Measurements from ENCODE around the gene ELN.

DNA sequence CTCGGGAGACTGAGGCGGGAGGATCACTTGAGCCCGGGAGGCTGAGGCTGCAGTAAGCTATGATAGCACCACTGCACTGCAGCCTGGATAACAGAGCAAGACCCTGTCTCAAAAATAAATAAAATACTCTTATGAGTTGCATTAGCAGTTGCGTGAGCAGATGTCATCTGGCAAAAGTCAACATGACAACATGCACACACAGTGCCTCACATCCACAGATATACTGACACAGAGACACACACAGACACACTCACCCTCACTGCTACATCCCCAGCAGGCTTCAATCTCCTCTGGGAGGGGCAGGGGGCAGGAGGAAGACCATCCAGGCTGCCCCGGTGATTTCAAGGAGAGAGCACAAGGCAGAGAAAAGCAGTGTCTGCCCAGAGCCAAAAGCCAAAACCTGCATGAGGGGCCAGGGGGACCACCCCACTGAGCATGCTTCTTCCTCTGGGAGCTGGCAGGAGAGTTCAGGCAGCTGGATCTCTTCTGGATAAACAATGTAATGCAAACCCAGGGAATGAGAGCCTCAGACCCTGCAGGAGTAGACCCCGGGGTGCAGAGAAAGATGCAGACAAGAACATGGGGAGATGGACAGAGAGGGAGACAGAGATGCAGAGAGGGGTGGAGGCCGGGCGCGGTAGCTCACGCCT lies 9.6 kb upstream of the ELN start:
- TF ChIP-seq POLR2A (IDR thresholded peaks at IDR 0.05; ENCODE audit: extremely low read depth, insufficient read length) (no peak), MYC (IDR thresholded peaks at IDR 0.05; ENCODE audit: low read depth, low read length) (no peak)
- TF ChIP-seq, protein P1, sequence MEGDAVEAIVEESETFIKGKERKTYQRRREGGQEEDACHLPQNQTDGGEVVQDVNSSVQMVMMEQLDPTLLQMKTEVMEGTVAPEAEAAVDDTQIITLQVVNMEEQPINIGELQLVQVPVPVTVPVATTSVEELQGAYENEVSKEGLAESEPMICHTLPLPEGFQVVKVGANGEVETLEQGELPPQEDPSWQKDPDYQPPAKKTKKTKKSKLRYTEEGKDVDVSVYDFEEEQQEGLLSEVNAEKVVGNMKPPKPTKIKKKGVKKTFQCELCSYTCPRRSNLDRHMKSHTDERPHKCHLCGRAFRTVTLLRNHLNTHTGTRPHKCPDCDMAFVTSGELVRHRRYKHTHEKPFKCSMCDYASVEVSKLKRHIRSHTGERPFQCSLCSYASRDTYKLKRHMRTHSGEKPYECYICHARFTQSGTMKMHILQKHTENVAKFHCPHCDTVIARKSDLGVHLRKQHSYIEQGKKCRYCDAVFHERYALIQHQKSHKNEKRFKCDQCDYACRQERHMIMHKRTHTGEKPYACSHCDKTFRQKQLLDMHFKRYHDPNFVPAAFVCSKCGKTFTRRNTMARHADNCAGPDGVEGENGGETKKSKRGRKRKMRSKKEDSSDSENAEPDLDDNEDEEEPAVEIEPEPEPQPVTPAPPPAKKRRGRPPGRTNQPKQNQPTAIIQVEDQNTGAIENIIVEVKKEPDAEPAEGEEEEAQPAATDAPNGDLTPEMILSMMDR (IDR thresholded peaks at IDR 0.05; ENCODE audit: low read depth, low read length) = no peak
